ENCODE measurements around the gene SLC7A14.

- TF ChIP-seq EZH2phosphoT487 (IDR thresholded peaks at IDR 0.05; ENCODE audit: insufficient read depth, low read depth) (no peak), EZH2 (IDR thresholded peaks at IDR 0.05; ENCODE audit: insufficient read depth, poor library complexity, severe bottlenecking) (no peak)
Observed at GRCh38 chr3:170506556-170506955, 79.3 kb downstream of the SLC7A14 start.

Data from GM23248 (cell line).